ENCODE data around the gene SPIN1. TPM values are rescaled to one million over a fixed set of nuclear protein-coding genes. Genes with fewer than 3 reads are reported as not detected.
A peak's percentile ranks its signal among the peaks of the same experiment; 100 is the strongest.

Gene SPIN1
- total RNA-seq, 4 donors from 2014 or later = 23.5 to 56.5 (median 38.4) TPM

DNA sequence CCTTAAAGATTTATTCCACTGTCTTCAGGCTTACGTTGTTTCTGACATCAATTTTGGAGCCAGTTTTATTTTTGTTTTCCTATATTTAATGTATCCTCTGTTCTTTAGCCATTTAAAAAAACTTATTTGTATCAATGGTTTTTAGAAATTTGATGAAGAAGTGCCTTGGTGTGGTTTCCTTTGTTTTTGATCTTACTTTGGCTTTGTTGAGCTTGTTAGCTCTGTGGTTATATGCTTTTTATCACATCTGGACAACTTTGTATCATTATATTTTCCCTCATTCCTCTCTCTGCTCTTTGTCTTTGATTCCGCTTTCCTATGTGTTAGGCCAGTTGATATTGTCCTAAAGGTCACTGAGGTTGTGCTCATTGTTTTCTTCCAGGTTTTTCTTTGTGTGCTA lies 58.5 kb downstream of the SPIN1 start:
- no peaks in the 10 kb centered on the region for H3K9me3 ChIP-seq
- DNase-seq = no peak
- peaks cover 3 to 35% (median 5%) of the 10 kb centered on the region in 3 donors for H3K36me3 ChIP-seq
- H3K4me1 ChIP-seq = no peaks in the 10 kb centered on the region
- WGBS, 2 donors = 98 to 100% methylated on average over 2 of the region's 2 CpGs
- H3K27me3 ChIP-seq = no peaks in the 10 kb centered on the region
- H3K27ac ChIP-seq = no peak overlapping the region
- intact Hi-C loops (cut with DNase I) = no loop called here
- no peak overlapping the region for H3K4me3 ChIP-seq
- TF ChIP-seq POLR2A (IDR thresholded peaks at IDR 0.05) = no peak
- TF ChIP-seq, protein P1, sequence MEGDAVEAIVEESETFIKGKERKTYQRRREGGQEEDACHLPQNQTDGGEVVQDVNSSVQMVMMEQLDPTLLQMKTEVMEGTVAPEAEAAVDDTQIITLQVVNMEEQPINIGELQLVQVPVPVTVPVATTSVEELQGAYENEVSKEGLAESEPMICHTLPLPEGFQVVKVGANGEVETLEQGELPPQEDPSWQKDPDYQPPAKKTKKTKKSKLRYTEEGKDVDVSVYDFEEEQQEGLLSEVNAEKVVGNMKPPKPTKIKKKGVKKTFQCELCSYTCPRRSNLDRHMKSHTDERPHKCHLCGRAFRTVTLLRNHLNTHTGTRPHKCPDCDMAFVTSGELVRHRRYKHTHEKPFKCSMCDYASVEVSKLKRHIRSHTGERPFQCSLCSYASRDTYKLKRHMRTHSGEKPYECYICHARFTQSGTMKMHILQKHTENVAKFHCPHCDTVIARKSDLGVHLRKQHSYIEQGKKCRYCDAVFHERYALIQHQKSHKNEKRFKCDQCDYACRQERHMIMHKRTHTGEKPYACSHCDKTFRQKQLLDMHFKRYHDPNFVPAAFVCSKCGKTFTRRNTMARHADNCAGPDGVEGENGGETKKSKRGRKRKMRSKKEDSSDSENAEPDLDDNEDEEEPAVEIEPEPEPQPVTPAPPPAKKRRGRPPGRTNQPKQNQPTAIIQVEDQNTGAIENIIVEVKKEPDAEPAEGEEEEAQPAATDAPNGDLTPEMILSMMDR (IDR thresholded peaks at IDR 0.05) = no peak

DNA sequence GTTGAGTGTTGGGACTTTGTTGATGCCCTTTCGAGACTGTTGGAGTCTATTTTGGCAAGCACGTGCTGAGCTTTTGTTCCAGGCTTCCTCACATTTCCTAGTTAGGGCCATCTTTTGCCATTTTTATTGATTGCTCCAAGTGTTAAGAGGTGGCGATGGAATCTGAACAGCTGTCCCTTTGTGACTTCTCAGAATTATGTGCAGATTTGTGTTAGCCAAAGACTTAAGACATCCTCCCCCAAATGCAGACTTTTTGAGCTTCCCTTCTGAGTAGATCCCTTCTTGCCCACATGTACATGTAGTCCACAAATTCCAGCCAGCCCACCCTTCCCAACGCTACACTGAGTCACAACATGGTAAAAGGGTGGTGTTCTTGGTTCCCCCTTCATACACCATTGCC lies 59.2 kb downstream of the SPIN1 start:
- Histone ChIP-seq H3K36me3 (peaks cover 3 to 40% (median 5%) of the 10 kb centered on the region in 3 donors), H3K27ac (no peak overlapping the region), H3K4me3 (no peak overlapping the region), H3K9me3 (no peaks in the 10 kb centered on the region), H3K4me1 (no peaks in the 10 kb centered on the region), H3K27me3 (no peaks in the 10 kb centered on the region)
- no peak for DNase-seq
- intact Hi-C loops (cut with DNase I) = no loop called here
- 74 to 90% methylated on average over 4 of the region's 4 CpGs for WGBS, 2 donors
- TF ChIP-seq, protein P1 (IDR thresholded peaks at IDR 0.05) = no peak
- TF ChIP-seq POLR2A (IDR thresholded peaks at IDR 0.05) = no peak

GRCh38 chr9:88451160-88451559 lies 62.9 kb downstream of the SPIN1 start:
- intact Hi-C loops (cut with DNase I) = no loop called here
- H3K9me3 ChIP-seq = no peaks in the 10 kb centered on the region
- no peak for DNase-seq
- H3K36me3 ChIP-seq = peaks cover 3 to 59% (median 5%) of the 10 kb centered on the region in 3 donors
- no peak for TF ChIP-seq POLR2A (IDR thresholded peaks at IDR 0.05)
- TF ChIP-seq, protein P1 (IDR thresholded peaks at IDR 0.05) = no peak
- H3K27me3 ChIP-seq = no peaks in the 10 kb centered on the region
- no peak overlapping the region for H3K4me3 ChIP-seq
- H3K27ac ChIP-seq = no peak overlapping the region
- WGBS, 2 donors = 88 to 93% methylated on average over 5 of the region's 5 CpGs
- H3K4me1 ChIP-seq = no peaks in the 10 kb centered on the region

- WGBS, 2 donors = 78 to 79% methylated on average over 5 of the region's 5 CpGs
Observed at GRCh38 chr9:88458716-88459465, 70.6 kb downstream of the SPIN1 start.

GRCh38 chr9:88460587-88461332 lies 72.5 kb downstream of the SPIN1 start:
- Histone ChIP-seq H3K36me3 (peaks cover 0 to 15% (median 0%) of the 10 kb centered on the region in 3 donors), H3K4me1 (peaks cover 4 to 27% (median 9%) of the 10 kb centered on the region in 3 donors), H3K4me3 (no peak overlapping the region), H3K27me3 (no peaks in the 10 kb centered on the region), H3K9me3 (no peaks in the 10 kb centered on the region), H3K27ac (peak overlapping the region; percentile 17 to 73 (median 62))
- TF ChIP-seq, protein P1 (IDR thresholded peaks at IDR 0.05) = no peak
- TF ChIP-seq POLR2A (IDR thresholded peaks at IDR 0.05) = no peak
- 43 to 50% methylated on average over 3 of the region's 3 CpGs for WGBS, 2 donors
- intact Hi-C loops (cut with DNase I) = no loop called here
- no peak for DNase-seq

More at GRCh38 chr9:88458716-88459465, 70.6 kb downstream of the SPIN1 start:
- intact Hi-C loops (cut with DNase I) = no loop called here
- Histone ChIP-seq H3K27ac (no peak overlapping the region), H3K4me3 (no peak overlapping the region), H3K27me3 (no peaks in the 10 kb centered on the region), H3K36me3 (peaks cover 0 to 23% (median 0%) of the 10 kb centered on the region in 3 donors), H3K9me3 (no peaks in the 10 kb centered on the region), H3K4me1 (peaks cover 4 to 15% (median 9%) of the 10 kb centered on the region in 3 donors)
- no peak for TF ChIP-seq POLR2A (IDR thresholded peaks at IDR 0.05)
- DNase-seq = no peak
